ENCODE data around the gene FGFR2. TPM values are rescaled to one million over a fixed set of nuclear protein-coding genes. Genes with fewer than 3 reads are reported as not detected.

FGFR2 gene
- total and polyA plus RNA-seq, 11 donors, result 0.13 to 4.1 (median 0.35) TPM; not detected in 1

DNA sequence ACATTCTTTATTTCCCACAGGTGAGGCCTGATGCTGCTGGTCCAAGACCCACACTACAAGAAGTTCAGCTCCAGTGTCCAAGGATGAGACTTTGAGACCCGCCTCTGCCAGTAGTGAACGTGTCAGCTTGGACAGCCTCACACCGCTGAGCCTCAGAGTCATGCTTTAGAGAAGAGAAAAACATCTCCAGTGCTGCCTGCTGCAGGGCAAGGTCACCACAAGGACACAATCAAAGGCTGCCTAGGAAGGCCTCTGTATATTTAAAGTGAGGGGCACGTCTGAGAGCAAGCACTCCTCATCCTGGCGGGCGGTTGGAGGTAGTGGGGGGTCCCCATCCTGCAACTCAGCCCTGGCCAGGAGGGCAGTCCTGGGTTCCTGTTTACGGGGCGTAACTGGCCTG is 19.3 kb downstream of the FGFR2 start:
- ATAC-seq, result no peak
- H3K27me3 ChIP-seq, result peaks cover 0 to 19% (median 0%) of the 10 kb centered on the region in 9 donors
- no peaks in the 10 kb centered on the region for H3K36me3 ChIP-seq
- peak overlapping the region in 1 of 12 donors; percentile 49 for H3K27ac ChIP-seq
- H3K9me3 ChIP-seq, result no peaks in the 10 kb centered on the region
- intact Hi-C loops (cut with DNase I), result loop anchor here in 1 of 10 donors (5.0 kb wide), 1 partner anchor 47 kb away; no protein-coding TSS in a partner anchor
- TF ChIP-seq, protein P1, sequence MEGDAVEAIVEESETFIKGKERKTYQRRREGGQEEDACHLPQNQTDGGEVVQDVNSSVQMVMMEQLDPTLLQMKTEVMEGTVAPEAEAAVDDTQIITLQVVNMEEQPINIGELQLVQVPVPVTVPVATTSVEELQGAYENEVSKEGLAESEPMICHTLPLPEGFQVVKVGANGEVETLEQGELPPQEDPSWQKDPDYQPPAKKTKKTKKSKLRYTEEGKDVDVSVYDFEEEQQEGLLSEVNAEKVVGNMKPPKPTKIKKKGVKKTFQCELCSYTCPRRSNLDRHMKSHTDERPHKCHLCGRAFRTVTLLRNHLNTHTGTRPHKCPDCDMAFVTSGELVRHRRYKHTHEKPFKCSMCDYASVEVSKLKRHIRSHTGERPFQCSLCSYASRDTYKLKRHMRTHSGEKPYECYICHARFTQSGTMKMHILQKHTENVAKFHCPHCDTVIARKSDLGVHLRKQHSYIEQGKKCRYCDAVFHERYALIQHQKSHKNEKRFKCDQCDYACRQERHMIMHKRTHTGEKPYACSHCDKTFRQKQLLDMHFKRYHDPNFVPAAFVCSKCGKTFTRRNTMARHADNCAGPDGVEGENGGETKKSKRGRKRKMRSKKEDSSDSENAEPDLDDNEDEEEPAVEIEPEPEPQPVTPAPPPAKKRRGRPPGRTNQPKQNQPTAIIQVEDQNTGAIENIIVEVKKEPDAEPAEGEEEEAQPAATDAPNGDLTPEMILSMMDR (IDR thresholded peaks at IDR 0.05), result no peak
- TF ChIP-seq POLR2A (IDR thresholded peaks at IDR 0.05), result no peak
- 73 to 85% (median 82%) methylated on average over 8 of the region's 8 CpGs for WGBS, 4 donors
- DNase-seq, result no peak
- H3K4me1 ChIP-seq, result no peaks in the 10 kb centered on the region
- no peak overlapping the region for H3K4me3 ChIP-seq

DNA sequence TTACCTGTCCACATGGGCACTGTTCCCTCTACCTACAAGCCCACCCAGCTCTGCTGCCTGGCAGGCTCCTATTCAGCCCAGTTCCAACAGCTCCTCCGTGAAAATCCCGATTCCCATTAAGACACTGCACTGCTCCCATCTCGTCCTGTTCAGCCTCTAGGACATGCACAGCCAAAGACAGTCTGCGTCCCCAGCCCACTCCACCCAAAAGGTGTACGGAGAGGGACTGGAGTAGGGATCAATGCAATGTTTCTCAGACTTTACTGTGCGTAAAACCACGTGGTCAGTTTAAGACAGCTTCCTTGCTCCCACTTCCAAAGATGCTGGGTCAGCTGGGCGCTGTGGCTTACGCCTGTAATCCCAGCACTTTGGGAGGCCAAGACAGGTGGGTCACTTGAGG is 19.9 kb downstream of the FGFR2 start:
- H3K36me3 ChIP-seq, result no peaks in the 10 kb centered on the region
- no peak overlapping the region for H3K4me3 ChIP-seq
- H3K4me1 ChIP-seq, result no peaks in the 10 kb centered on the region
- peaks cover 0 to 26% (median 0%) of the 10 kb centered on the region in 9 donors for H3K27me3 ChIP-seq
- intact Hi-C loops (cut with DNase I), result loop anchor here in 1 of 10 donors (5.0 kb wide), 1 partner anchor 46 kb away; no protein-coding TSS in a partner anchor
- H3K9me3 ChIP-seq, result no peaks in the 10 kb centered on the region
- DNase-seq (no peak), ATAC-seq (no peak)
- TF ChIP-seq, protein P1 (IDR thresholded peaks at IDR 0.05), result no peak
- TF ChIP-seq POLR2A (IDR thresholded peaks at IDR 0.05), result no peak
- WGBS, 4 donors, result 84 to 94% (median 90%) methylated on average over 8 to 9 of the region's 9 CpGs
- H3K27ac ChIP-seq, result peak overlapping the region in 1 of 12 donors; percentile 49

DNA sequence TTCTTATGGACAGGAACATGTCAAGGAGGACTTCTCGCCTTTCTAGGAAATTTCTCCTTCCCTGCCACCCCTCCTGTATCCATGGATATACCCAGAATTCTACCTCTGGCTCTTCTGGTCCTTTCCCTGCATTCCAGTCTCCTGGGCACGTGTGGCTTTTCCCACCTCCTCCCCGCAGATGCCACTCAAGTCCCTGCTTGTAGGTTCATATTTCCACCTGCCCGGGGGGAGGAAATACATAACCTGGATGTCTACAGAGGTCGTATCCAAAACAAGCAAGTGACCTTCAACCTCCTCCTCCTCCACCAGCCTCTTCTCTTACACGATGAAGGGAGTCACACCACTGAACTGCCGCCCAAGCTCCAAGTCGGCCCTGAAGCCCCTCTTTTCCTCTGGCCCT is 20.7 kb downstream of the FGFR2 start:
- ATAC-seq, result no peak
- DNase-seq, result no peak
- WGBS, 4 donors, result 66 to 79% (median 71%) methylated on average over 8 of the region's 8 CpGs
- peak overlapping the region in 1 of 12 donors; percentile 13 for H3K27ac ChIP-seq
- TF ChIP-seq POLR2A (IDR thresholded peaks at IDR 0.05), result no peak
- TF ChIP-seq, protein P1 (IDR thresholded peaks at IDR 0.05), result no peak
- H3K36me3 ChIP-seq, result no peaks in the 10 kb centered on the region
- intact Hi-C loops (cut with DNase I), result loop anchor here in 1 of 10 donors (5.0 kb wide), 1 partner anchor 45 kb away; no protein-coding TSS in a partner anchor
- H3K4me1 ChIP-seq, result no peaks in the 10 kb centered on the region
- no peaks in the 10 kb centered on the region for H3K9me3 ChIP-seq
- H3K4me3 ChIP-seq, result no peak overlapping the region
- H3K27me3 ChIP-seq, result peaks cover 0 to 28% (median 0%) of the 10 kb centered on the region in 9 donors

DNA sequence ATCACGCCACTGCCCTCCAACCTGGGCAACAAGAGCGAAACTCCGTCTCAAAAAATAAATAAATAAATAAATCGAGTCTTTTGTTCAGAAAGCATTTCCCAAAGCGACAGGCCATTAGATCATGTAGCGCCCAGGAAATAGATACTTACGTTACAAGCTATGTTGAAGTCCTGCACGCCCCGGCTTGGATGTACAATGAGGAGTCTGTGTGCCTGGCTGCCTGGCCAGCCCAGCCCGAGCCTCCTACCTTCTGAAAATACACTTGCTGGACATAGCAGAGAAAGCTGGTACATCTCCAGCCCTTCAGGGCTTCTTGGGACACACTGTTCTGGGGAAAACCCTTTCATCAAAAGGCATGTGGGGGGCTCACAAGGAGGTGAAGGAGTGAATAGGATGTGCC is 22.1 kb downstream of the FGFR2 start:
- TF ChIP-seq, protein P1 (IDR thresholded peaks at IDR 0.05), result no peak
- WGBS, 4 donors, result 90 to 95% (median 94%) methylated on average over 10 of the region's 10 CpGs
- no peak for ATAC-seq
- no peak overlapping the region for H3K27ac ChIP-seq
- peaks cover 0 to 38% (median 0%) of the 10 kb centered on the region in 9 donors for H3K27me3 ChIP-seq
- no peaks in the 10 kb centered on the region for H3K9me3 ChIP-seq
- no peaks in the 10 kb centered on the region for H3K4me1 ChIP-seq
- H3K36me3 ChIP-seq, result no peaks in the 10 kb centered on the region
- intact Hi-C loops (cut with DNase I), result loop anchor here in 1 of 10 donors (5.0 kb wide), 1 partner anchor 44 kb away; no protein-coding TSS in a partner anchor
- DNase-seq, result no peak
- H3K4me3 ChIP-seq, result no peak overlapping the region

Measured in heart left ventricle (tissue), 16 donors.